Stimulated activated CD8-positive, alpha-beta memory T cell treated with anti-CD3 and anti-CD28 coated beads, Interleukin-2, amount 100 ng/mL, for 1 hour (primary cell): ENCODE measurements around the gene CAMK2N1.
A peak's percentile ranks its signal among the peaks of the same experiment; 100 is the strongest.
"Not testable (repeated sequence)": the region's sequence is repeated elsewhere in the genome, so short reads cannot be mapped to it uniquely, and the experiment has no call there.

ENCODE experiments used
- DNase-seq, 2 donors: peaks; one replicate each; pipeline ENCODE4 v3.0.0-alpha.2; 2020; ENCODE audit warnings: low read depth in 2 of 2

CAMK2N1 gene

DNA sequence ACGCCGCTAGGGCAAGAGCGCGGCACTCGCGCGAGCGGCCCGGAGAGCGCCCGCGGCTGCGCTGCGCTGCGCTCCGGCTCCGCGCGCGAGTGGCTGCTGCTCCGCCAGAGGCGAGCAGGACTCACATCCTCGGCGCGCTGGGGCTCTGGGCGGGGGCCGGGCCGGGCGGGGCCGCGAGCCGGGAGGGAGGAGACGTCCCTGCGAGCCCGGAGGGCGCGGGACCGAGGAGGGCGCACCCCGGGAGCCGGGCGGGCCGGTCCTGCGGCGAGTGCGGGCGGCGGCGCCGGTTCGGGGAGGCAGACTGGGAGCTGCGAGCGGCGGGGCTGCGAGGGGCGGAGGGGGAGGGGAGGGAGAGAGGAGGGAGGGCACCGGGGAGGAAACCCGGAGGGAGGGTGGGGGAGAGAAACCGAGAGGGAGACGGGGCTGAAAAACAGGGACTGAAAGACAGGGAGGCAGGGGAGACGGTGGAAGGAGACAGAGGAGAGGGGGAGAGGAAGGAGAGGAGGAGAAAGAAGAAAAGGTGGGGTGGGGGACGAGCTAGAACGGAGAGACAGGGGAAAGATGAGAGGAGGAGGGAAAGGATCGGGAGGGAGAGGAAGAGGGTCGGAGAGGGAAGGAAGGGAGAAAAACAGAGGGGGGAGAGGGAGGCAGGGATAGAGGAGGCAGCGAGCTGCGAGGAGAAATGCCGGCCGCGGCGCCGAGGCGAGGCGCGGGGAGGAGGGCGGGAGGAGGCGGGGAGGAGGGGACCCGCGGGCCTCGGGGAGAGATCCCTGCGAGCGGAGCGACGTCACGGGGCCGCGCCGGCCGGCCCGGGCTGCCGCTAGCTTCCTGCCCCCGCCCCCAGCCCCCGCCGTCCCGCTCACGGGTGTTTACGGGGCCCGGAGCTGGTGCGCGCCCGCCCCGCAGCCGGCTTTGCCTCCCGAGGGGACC is at the start of gene CAMK2N1:
TSS of gene CAMK2N1 (minus strand) at position 684 of the 930 bp plus-strand sequence. CDS start 831 bp downstream, outside the sequence.
- peak; percentile 22 to 37 for DNase-seq

DNA sequence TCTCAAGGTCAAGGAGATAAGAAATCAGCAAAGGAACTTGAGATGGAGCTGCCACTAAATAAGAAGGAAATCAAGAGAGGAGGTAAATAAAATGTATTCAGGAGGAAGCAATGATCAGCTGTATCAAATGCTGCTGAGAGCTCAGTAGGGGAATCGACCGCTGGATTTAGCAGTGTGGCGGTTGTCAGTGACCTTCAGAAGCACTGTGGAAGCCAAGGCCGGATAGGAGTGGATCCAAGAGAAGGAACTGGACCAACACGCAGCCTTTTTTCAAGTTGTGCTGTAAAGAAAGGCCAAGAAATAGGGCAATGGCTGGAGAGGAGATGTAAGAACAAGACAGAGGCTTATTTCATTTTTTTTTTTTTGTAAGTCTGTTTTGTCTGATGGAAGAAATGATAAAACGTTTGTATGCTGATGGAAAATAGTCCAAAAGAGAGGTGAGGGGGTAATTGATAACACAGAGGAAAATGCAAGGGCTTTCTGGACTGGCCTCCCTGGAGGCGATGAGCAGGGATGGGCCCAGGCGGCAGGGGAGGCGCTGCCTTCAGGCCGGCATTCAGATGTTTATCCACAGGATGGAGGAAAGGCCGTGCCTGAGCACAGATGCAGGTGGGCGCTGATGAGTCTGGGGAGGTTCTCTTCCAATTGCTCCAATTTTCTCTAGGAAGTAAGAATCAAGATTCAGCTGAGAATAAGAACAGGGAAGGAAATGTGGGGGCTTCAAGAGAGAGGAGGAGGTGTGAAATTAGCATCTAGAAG is 48.8 kb upstream of the CAMK2N1 start:
- DNase-seq = no peak

DNA sequence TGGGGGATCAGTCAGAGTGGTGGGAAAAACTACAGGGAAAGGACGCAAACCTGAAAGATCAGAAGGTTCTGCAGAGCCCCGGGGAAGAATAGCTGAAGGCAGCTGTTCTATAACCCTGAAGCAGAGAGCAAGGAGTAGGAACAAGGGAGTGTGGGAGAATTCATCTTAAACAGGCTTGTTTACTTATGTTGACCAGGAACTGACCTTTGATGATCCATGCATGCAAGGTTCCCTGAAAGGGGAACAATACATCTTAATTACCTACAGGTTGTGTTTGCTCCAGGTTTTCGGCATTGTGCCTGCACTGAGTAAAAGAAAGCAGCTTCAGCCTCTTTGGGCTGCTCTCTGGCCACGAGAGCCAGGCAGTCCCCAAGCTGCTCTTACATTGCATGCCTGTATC is 47.6 kb upstream of the CAMK2N1 start:
- DNase-seq = no peak

DNA sequence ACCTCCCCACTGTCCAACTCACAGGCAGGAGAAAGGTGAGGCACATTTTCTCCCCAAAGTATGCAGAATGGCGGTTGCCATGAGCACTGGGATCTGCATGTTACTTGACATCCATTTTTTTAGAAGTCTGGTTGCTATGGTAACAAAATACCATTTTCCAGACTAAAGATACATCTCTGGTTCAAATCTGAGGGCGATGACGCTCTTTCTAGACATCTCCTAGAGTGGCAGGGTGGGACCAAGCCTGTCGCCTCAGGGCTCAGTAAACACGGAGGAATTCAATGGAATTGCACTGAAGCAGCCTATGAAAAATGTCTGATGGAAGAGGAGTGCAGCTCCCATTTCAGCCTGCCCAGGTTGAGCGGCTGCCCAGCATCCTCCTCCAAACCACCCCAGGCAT is 44.9 kb upstream of the CAMK2N1 start:
- DNase-seq = no peak

DNA sequence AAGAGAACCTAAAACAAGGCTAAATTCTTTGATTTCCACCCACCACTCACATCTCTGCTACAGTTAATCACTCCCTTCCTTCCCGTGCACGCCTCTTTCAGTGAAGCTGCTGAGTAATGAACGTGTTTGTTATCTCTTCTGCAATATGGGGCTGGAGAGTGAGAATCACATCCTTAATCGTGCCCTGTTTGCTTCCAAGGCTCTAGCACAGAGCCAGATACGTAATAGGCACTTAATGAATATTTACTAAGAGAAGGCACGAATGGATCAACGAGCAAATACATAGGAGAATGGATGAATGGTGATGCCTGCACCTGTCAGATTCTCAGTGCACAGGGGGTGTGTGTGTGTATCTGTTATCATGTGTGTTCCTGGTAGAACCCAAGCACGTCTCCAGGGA is 44.3 kb upstream of the CAMK2N1 start:
- DNase-seq = no peak

DNA sequence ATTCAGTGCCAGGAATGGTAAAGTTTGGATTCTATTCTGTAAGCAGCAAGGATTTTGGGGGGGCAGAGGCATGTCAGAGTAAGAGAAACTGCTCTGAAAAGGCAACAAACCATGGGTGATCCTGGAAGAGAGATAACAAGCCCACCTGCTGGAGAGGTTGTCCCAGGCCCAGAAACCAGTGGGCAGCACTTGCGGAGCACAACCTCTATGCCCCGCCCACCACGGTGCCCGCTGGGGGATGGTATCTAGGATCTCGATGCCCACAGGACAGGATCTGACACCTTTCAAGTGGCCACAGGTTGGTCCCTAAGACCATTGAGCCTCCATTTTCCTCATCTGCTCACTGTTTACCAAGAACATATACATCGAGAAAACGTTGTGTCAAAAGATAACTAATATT is 42.2 kb upstream of the CAMK2N1 start:
- no peak for DNase-seq

DNA sequence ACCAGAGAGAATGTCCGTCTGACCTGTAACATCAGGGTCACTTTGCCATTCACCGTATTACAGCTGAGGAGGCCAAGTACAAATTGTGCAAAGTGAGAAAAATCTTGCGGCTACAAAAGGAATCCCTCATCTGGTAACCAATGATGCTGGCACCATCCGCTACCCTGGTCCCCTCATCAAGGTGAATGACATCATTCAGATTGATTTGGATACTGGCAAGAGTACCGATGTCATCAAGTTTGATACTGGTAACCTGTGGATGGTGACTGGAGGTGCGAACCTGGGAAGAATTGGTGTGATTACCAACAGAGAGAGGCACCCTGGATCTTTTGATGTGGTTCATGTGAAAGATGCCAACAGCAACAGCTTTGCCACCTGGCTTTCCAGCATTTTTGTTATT is 40.3 kb upstream of the CAMK2N1 start:
- DNase-seq = no peak

DNA sequence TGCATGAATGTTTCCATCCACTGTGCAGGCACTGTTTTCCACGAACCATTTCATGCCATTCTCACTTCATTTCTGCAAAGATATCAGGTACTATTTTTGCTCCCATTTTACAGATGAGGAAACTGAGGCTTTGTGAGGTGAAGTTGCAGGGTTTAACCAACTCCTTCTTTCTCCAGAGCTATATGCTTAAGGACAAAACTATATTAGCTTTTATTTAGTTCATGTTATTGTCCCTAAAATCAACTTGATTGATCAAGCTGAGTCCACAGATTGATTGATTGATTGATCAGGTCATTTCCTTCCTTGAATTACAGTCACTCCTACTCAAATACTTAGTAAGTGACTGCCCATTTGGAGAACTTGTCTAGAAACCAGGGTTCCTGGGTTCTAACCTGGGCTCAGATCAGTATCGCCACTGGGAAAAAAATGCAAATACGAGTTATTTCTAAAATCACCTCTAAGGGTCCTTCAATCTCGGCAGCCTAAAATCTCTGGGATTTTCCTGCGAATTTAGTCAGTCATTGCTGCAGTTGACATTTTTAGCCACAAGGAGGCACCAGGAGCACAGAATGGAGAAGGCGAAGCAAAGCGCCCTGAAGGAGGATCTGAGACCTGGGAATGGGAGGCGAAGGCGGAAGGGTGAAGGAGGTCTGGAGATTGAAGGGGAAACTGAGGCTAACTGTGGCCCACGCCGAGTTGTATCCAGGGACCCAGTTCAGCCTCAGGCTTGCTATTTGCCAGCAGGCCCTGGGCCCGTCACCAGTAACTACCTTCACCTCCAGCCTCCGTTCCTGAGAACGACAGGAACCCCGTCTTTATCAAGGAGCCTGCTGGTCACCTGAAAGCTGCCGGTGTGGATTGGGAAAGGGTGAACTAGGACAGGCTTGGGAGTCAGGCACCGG is 36.2 kb upstream of the CAMK2N1 start:
- DNase-seq = peak; percentile 14 to 36

DNA sequence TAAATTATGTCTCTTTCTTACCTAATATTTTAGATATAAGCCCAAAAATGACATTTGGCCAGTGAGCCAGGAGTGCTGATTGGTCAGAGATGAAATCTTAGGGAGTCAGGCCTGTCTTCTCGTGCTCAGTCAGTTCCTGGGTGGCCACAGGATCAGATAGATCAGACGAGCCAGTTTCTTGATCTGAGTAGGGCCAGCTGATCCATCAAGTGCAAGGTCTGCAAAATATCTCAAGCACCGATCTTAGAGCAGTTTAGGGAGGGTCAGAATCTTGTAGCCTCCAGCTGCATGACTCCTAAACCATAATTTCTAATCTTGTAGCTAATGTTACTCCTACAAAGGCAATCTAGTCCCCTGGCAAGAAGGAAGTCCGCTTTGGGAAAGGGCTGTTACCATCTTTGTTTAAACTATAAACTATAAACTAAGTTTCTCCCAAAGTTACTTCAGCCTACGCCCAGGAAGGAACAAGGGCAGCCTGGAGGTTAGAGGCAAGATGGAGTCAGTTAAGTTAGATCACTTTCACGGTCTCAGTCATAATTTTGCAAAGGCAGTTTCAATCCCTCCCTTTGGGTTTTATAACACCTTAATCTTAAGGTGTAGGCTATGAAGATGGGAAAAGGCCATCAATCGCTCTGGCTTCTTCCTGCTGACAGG is 33.7 kb upstream of the CAMK2N1 start:
- not testable (repeated sequence) for DNase-seq

DNA sequence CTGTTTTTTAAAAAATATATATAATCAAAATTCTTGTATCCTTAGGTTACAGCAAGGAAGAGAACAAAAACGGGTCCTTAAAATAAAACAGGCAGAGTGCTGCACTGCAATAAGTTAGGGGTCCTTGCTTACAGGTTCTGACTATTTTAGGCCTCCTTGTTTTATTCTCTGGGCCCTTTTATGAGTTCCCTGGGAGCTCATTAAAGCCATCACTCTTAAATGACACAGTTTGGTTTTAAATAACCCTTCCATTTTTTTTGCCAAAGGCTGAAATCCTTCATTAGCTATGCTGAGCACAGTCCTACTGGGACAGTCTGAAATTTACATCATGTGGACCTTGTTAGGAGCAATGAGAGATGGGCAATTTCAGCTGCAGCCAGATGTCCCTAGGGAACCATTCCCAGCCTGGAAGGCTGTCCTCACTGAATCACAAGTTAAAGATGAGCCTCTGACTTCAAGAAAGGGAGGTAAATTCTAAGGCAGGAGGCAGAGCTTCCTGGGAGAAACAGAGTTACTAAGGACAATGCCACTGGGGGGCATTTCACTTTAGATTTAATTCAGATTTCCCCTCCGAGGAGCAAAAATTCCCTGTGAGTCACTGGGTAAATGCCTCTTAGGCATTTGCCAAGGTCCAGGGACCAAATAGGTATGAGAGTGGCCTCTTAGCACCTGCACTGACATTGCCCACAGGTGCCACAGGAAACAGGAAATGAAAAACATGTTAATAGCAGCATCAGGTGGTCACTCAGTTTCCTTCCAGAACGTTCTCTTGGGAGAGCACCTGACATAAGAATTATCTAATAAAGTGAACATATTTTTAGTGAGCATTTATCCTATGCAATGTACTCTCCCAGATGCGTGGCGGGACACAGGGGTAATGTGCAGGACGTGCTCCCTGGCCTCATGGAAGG is 25.8 kb upstream of the CAMK2N1 start:
- DNase-seq = no peak

DNA sequence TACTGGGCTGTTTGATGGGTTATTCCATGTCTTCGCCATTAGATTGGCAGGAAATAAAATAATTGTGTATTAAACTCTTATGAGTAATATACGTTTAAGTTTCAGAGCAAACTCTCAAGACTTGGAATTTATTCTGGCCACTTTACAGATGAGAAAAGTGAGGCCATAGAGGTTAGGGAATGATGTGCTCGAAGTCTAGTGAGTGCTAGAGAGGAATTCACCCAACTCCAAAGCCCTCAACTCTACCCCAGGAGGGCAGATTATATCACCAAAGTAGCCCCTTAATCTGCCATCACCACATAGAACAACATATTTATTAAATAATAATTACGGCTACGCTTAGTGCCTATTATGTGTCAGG is 22.4 kb upstream of the CAMK2N1 start:
- DNase-seq = no peak

DNA sequence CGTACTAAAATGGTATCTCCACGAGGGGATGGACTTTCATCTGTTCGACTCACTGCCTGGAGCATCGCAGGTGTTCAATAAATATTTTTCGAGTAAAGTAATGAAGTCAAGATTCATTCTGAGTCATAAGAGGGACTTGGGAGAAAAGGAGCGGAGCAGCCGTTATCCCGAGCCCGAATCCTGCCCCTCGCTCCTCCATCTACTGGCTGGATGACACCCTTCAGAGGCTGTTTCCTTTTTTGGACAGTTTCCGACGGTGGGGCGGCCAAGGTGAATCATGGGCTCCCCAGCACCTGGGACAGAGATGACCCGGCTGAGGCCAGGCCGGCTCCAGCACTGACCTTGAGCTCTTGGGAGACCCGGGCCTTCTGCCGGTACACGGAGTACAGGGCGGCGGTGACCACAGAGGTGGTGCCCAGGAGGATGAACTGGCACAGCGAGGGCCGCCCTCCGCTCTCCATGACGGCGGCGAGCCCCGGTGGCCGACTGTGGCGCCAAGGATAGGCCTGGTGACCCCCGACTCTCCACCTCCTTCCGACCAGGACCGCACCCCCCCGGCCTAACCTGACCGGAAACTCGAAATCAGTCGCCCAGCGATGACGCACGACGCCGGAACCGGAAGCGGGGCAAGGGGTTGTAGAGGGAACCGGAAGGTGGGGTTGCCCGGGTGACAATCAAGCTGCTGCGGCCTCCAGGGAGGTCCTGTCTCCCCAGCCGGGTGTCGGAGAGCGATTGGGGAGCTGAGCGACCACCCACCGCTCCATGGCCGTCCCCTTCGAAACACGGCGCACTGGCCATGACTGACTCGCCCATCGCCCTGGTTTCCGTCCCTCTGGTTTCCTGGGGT is 21.8 kb upstream of the CAMK2N1 start, which contains the start of gene MUL1:
TSS of gene MUL1 (minus strand) at position 588 of the 847 bp plus-strand sequence. CDS start at position 461, 127 bp downstream.
- DNase-seq = peak; percentile 88 to 89

DNA sequence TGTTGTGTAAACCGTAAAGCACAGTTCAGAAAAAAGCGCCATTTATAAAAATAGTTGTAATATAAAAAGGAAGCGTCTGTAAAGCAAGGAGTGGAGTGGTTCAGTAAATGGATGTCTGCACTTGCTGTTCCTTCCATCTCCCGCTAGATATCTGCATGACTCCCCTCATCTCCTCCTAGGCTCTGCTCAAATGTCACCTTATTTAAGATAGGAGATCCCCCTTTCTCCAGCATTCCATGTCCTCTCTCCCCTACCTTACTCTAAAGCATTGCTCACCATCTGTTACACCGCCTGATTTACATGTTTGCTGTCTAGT is 21.2 kb upstream of the CAMK2N1 start:
- no peak for DNase-seq

DNA sequence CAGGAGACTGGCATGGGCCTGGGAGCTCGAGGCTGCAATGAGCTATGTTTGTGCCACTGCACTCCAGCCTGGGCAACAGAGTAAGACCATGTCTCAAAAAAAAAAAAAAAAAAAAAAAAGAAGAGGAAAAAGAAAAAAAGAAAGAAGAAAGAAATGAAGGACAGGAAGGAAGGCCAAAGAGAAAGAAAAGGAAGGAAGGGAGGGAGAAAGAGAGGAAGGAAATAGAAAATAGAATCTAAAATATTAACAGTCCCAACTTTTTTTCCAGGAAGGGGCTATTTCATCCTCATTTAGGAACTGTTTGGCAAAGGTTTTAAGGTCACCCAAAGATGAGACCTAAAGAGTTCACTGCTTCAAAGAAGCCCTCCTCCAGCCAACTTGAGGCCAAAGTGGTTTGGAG is 19.5 kb upstream of the CAMK2N1 start:
- DNase-seq = no peak

DNA sequence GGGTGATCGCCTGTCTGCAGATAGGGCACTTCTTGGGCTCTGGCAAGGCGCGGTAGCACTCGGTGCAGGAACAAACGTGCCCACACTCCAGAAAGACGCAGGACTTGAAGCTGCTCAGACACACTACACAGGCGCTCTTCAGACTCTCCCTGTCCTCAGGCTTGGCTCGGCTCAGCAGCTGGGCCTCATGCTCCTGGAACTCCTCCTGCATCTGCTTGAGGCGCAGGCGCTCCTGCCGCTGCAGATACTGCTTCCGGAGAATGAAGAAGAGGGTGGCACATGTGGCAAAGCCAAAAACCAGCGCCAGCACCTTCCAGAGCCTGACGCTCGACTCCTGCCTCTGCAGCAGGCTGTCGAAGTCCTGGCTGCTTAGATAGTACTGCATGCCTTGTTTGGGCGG is 14.7 kb upstream of the CAMK2N1 start:
- DNase-seq = no peak

DNA sequence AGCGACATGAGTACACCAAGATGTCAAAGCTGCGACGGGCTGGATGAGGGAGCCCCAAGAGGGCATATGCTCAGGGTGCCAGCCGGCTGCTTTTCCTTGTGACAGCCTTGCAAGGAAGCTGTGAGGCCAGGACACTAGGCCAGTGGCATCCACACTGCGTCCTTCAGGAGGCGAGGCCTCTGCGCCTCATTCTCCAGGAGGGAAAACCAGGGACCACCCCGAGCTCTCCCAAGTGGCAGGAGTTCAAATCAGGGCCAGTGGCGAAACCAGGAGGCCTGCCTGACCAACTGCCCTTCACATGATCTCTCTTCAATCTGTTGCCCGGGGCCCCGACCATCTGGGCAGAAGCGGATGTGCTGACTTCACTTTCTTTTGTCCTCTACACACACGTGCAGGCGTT is 13.7 kb upstream of the CAMK2N1 start:
- DNase-seq = no peak

DNA sequence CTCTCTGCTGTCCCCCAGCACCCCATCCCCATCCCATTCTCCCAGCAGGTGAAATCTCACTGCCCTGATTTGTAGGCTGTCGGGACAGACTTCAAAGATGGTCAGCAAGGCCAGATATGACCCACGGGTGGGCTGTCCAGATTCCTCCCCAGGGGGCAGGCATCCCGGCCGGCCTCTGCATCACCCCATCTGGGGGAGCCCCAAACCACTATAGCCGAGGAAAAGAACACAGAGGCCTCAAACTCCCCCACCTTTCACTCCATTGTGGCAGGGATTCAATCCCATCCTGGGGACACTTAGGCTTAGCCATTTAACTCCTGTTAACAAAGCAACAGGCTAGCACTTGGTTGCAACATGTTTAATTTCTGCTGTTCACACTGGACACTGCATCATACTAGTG is 13.1 kb upstream of the CAMK2N1 start:
- no peak for DNase-seq

DNA sequence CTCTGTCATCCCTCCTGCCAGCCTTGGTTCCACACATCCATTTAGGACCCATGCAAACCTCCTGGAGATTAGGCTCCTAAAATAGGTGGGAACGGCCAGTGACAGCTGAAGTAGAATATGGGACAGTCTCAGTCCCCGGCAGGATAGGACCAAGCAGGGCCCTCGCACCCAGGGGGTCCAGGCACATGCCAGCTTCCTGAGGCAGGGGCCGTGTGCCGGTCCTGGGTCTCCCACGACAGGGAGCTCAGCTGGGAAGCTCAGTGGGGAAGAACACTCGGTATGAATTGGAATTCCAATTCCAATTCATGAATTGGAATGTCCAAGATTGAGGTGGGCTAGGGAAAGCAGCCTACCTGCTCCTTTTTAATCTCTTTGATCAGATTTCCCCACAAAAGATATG is 12.1 kb upstream of the CAMK2N1 start:
- no peak for DNase-seq

DNA sequence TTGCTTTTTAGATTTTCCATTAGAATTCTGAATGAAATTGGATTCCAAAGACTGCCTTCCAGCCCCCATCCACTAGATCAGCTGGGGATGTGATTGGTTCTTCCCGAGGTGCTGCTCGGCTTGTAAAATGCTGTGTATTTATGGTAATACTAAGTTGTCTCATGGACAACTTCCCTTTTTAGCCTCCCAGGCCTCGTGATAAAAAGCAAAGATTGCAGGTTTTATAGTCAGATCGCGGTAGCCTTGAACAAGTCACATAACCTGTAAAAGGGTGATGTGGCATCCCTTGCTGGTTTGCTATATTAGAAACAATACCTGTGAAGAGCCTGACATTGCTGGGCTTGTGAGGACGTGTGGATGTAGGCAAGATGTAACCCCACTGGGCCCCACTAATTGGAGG is 11.5 kb upstream of the CAMK2N1 start:
- no peak for DNase-seq
